GM19467 (cell line): ENCODE measurements around the gene C12orf60.
"Not testable (repeated sequence)": the region's sequence is repeated elsewhere in the genome, so short reads cannot be mapped to it uniquely, and the experiment has no call there.

Source experiments
- ATAC-seq: cut with Tn5 transposase; IDR thresholded peaks from one replicate; pipeline ENCODE4 v1.9.1; 2021; ENCODE audit warnings: mild to moderate bottlenecking, moderate library complexity; ENCODE audit not compliant: unreplicated experiment

The C12orf60 gene, protein sequence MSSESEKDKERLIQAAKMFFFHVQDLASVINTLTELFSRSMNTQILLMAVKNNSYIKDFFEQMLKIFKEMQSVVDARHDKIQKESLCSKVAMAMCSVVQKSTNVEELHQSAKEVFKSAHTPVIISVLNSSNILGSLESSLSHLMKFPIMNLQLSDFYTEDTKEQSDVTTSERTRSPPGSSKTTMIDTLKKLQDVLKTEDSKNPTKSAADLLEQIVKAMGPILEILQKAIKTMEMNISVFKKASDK

DNA sequence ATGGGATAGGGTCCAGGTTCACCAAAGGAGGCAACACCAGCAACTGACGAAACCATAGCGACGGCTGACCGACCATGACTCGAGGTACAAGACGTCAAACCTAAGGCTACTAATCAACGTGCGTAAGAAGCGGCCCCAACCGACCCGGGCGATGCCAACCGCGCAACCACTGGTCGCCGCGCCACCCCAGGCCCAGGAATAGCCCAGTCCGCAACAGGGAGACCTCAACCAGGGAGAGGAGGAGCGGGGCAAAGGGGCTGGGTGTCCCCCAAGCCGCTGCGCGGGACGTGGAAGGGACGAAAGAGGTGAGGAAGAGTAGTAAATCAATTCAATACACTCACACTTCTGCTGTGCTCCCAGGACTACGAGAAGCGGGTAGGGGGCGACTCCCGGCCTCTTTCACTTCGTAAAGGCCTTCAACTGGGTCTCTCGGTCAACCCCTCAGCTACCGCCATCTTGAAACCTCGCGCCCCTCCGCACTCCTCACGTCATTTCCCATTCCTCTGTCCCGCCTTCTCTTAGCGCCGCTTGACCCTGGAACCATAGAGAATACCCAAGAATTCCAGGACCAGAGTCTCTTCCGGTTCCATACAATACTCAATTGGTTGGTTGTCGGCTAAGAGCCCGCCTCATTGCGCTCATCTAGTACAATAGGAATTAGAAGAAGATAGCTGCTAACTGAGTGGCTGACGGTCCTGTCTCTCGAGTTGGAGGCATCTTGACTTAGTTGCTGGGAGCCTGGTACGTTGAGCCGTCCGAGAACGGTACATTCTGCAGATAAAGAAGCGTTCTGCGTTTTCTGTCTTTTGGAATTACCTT lies at the start of gene C12orf60, which contains the start of gene WBP11:
Gene C12orf60 (plus strand): TSS at position 660 of the 819 bp plus-strand sequence. CDS start 19,266 bp downstream, outside the sequence.
Gene WBP11 (minus strand): TSS at position 468 of the 819 bp plus-strand sequence. CDS start 2,095 bp downstream, outside the sequence.
- peak; percentile 100 for ATAC-seq

DNA sequence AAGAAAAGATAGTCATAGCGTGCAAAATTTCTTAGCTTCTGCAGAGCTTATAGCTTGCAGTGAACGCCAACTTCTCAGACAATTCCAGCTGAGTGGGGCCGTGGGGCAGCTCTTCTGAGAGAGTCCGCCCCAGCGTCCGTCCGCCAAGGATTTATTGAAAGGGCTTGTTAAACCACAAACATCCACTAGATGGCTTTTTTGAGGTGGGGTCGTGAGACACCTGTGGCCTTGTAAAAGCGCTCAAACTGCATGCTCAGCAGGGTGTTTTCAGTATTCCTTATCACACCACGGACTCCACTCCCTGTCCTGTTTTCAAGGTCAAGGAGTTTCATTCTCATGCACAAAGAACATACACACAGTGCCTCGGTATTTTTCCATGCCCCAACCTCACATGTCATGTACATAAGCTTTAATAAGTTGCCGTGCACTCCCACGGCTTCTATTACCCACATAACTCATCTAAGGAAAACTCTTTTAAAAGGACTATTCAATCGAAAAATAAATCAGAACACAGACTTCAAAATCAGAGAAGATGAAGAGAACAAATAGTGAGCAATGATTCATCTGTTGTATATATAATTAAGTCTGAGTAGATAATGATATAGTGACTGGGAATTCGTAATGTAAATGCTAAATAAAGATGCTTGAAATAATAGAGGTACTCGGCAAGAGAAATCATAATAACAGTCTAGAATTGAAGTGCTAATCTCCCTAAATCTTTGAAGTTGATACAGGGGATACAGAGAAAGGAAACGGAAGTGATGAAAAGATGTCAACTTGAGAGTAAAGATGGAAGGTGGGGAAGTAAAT lies 46.9 kb upstream of the C12orf60 start:
- ATAC-seq = no peak

- not testable (repeated sequence) for ATAC-seq
Measured at GRCh38 chr12:14759711-14760280, 43.7 kb upstream of the C12orf60 start.

DNA sequence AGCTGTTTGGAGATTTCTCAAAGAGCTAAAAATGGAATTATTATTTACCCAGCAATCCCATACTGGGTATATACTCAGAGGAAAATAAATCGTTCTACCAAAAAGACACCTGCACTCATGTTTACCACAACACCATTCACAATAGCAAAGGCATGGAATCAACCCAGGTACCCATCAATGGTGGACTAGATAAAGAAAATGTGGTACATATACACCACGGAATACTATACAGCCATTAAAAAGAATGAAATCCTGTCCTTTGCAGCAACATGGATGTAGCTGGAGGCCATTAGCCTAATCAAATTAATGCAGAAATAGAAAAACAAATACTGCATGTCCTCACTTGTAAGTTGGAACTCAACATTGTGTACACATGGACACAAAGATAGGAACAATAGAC lies 38.1 kb upstream of the C12orf60 start:
- no peak for ATAC-seq

DNA sequence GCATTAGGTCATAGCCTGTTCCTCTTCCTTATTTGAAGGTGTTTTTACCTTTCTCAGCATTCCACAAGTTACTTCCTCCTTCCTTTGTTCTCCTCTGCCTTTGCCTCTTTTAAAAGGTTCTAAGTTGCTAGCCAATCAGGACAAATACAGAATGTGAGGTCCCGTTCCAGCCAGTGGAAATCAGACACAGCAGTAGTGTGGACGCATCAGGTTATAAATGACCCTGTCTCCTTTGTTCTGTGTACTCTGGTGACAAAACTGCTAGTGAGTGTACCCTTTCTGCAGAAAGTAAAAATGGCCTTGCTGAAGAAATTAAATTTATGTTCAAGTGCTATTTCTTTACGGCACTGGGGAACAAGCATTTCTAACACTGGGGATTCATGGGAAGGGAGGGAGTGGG lies 37.5 kb upstream of the C12orf60 start:
- not testable (repeated sequence) for ATAC-seq

GRCh38 chr12:14766649-14767215 lies 36.7 kb upstream of the C12orf60 start:
- ATAC-seq = no peak

- ATAC-seq = no peak
Measured at GRCh38 chr12:14767617-14768016, 35.9 kb upstream of the C12orf60 start.

DNA sequence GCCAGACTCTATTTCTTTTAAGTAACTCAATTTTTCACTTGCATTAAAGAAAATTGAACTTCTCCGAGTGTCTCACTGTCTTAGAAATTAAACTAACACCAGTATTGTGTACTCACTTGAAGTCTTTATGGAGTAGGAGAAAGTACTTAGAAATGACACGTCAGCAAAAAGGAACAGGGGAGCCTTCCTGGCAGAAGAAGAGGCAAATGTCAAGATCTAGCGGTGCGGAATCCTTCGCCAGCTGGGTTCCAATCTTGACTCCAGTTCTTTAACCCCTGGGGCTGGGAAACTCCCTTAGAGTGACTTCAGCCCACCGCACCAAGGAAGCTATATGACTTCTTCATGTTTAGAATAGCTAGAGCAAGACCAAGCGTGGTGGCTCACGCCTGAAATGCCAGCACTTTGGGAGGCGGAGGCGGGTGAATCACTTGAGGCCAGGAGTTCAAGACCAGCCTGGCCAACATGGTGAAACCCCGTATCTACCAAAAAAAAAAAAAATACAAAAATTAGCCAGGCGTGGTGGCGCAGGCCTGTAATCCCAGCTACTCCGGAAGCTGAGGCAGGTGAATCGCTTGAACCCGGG lies 34.6 kb upstream of the C12orf60 start:
- no peak for ATAC-seq

GRCh38 chr12:14769466-14769968 lies 34.0 kb upstream of the C12orf60 start:
- no peak for ATAC-seq

- ATAC-seq = peak; percentile 39
Measured at GRCh38 chr12:14769969-14770495, 33.4 kb upstream of the C12orf60 start.

GRCh38 chr12:14770496-14771461 lies 32.7 kb upstream of the C12orf60 start:
- peak; percentile 28 for ATAC-seq

GRCh38 chr12:14771651-14772137 lies 31.8 kb upstream of the C12orf60 start:
- ATAC-seq = no peak

DNA sequence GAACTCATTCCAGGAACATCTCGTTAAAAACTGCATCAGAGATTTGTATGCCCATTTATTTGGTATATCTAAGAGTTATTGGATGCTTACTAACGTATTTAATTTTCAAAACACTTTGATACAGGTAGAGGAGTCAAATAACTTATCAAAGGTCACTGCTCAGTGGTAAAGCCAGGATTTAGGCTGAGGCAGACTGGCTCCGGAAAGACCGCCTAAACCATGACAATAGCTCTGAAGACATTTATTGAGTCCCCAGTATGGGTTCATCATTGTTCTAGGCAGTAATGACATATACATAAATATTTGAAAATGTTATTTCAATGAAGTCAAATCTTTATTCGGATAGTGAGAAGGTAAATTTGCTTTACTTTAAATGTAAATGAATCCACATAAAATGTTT lies 30.5 kb upstream of the C12orf60 start:
- no peak for ATAC-seq

GRCh38 chr12:14773685-14774073 lies 29.8 kb upstream of the C12orf60 start:
- no peak for ATAC-seq

DNA sequence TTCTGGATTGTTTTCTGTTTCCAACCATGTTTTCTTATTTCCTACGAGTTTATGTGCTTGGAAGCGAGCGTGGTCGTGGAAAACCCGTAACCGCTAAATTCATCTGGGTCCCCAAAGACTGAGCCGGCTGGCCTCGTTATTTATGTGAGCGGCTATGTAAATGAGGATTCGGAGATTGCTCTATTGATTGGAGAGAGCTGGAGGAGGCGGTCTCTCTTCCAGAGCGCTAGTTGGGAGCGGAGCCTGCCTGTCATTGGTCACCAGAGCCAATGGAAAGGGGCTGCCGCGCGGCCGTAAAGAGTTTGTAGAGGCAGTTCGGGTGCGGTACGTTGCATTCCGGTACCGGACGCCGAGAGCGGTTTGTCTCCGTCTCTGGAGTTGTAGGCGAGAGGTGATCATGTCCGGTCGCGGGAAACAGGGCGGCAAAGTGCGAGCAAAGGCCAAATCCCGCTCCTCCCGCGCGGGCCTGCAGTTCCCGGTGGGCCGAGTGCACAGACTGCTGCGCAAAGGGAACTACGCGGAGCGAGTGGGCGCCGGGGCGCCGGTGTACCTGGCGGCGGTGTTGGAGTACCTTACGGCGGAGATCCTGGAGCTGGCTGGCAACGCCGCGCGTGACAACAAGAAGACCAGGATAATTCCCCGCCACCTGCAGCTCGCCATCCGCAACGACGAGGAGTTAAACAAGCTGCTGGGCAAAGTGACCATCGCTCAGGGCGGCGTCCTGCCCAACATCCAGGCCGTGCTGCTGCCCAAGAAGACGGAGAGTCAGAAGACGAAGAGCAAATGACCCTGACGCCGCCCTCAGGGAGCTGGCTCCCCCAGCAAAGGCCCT lies 29.2 kb upstream of the C12orf60 start:
- ATAC-seq = peak; percentile 48

- no peak for ATAC-seq
Measured at GRCh38 chr12:14774906-14775635, 28.4 kb upstream of the C12orf60 start.

- ATAC-seq = no peak
Measured at GRCh38 chr12:14775636-14775980, 27.9 kb upstream of the C12orf60 start.
